Activated T-helper 1 cell treated with anti-CD3 and anti-CD28 coated beads, Interleukin-12 subunit alpha, Interleukin-12 subunit beta, Interleukin-2, Interleukin-4 antibody, amounts not matched to agents 30 ng/mL and 10 ng/mL and 1 ng/mL, durations not matched to agents 14 hours and 24 hours and 36 hours (primary cell): ENCODE measurements around the gene ADCY1. TPM values are rescaled to one million over a fixed set of nuclear protein-coding genes. Genes with fewer than 3 reads are reported as not detected.

ENCODE experiments used
- DNase-seq: peaks from one replicate; pipeline ENCODE4 v3.0.0; 2021; ENCODE audit warnings: low spot score
- H3K27ac Mint-ChIP-seq: one replicate; pipeline ENCODE4 v1.8.0; 2021; ENCODE audit warnings: mild to moderate bottlenecking, mixed read lengths
- H3K27me3 Mint-ChIP-seq: one replicate; pipeline ENCODE4 v1.8.0; 2022; ENCODE audit warnings: mild to moderate bottlenecking, moderate library complexity, mixed read lengths; ENCODE audit not compliant: insufficient read depth
- H3K36me3 Mint-ChIP-seq: one replicate; pipeline ENCODE4 v1.8.0; 2021; ENCODE audit warnings: low read depth, mixed read lengths
- H3K4me1 Mint-ChIP-seq: one replicate; pipeline ENCODE4 v1.8.0; 2021; ENCODE audit warnings: low read depth, mixed read lengths
- H3K4me3 Mint-ChIP-seq: one replicate; pipeline ENCODE4 v1.8.0; 2021; ENCODE audit warnings: mild to moderate bottlenecking, moderate library complexity, mixed read lengths
- H3K9me3 Mint-ChIP-seq: one replicate; pipeline ENCODE4 v1.8.0; 2021; ENCODE audit warnings: mixed read lengths
- intact Hi-C: fragments of 100-400 bp; cut with micrococcal nuclease; formaldehyde crosslinking; loops from one replicate; pipeline ENCODE4 v1.15.1; 2024
- total RNA-seq: library from RNA; stranded (reverse); gene quantifications from 2 replicates; pipeline ENCODE4 v1.2.3, GENCODE V29; 2022

ADCY1 gene
- total RNA-seq, 1 donor from 2014 or later: 2.9 TPM

- H3K4me3 Mint-ChIP-seq: no peak overlapping the region
- no peaks in the 10 kb centered on the region for H3K4me1 Mint-ChIP-seq
- intact Hi-C loops: no loop called here
- no peaks in the 10 kb centered on the region for H3K36me3 Mint-ChIP-seq
- no peak overlapping the region for H3K27ac Mint-ChIP-seq
- no peaks in the 10 kb centered on the region for H3K27me3 Mint-ChIP-seq
- DNase-seq: no peak
- H3K9me3 Mint-ChIP-seq: no peaks in the 10 kb centered on the region
Measured at GRCh38 chr7:45591101-45591906, 17.1 kb downstream of the ADCY1 start.

DNA sequence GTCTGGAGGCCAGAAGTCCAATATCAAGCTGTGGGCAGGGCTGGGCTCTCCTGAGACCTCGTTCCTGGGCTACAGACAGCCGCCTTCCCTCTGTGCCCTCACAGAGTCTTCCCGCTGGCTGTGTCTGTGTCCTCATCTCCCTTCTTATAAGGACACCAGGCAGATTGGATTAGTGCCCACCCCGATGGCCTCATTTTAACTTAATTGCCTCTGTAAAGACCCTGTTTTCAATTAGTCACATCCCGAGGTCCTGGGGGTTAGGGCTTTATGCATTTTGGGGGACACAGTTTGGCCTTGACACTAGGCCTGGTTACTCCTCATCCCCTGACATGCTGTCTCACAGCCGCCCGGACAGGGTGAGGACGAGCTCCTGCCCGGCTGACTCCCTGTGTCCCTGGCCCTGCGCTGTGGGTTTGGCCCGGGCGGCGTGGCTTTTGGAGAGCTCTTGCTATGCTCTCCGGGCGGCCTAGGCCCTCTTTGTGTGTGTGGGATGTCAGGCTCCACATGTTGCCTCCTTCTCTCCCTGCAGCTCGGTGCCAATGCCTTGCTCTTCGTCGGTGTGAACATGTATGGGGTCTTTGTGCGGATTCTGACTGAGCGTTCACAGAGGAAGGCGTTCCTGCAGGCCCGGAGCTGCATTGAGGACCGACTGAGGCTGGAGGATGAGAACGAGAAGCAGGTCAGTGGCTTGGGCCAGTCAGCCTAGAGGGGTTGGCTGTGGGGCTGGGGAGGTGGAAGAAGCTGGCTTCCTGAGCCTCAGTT is 18.2 kb downstream of the ADCY1 start:
- DNase-seq: no peak
- Mint-ChIP-seq H3K4me3 (no peak overlapping the region), H3K36me3 (no peaks in the 10 kb centered on the region), H3K4me1 (no peaks in the 10 kb centered on the region), H3K27ac (no peak overlapping the region), H3K9me3 (no peaks in the 10 kb centered on the region), H3K27me3 (no peaks in the 10 kb centered on the region)
- intact Hi-C loops: no loop called here

- Mint-ChIP-seq H3K27me3 (no peaks in the 10 kb centered on the region), H3K36me3 (no peaks in the 10 kb centered on the region), H3K4me1 (no peaks in the 10 kb centered on the region), H3K9me3 (no peaks in the 10 kb centered on the region), H3K27ac (no peak overlapping the region), H3K4me3 (no peak overlapping the region)
- intact Hi-C loops: no loop called here
- no peak for DNase-seq
Measured at GRCh38 chr7:45593121-45593541, 19.0 kb downstream of the ADCY1 start.

DNA sequence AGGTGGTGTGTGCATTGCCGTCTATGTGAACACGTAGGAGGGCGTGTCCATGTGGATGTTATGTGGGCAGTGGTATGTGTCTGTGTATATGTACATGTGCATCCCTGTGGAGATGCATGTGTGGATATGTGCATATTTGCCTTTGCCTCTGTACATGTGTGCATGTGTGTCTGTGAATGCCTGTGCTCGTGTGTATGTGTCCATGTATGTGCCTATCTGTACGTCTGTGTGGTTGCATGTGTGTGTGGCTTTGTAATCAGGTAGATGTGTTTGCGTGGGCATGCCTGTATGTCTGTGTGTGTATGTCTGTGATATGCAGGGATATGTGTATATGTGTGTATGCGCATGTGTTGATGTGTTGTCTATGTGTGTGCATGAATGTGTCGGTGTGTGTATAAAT is 19.7 kb downstream of the ADCY1 start:
- Mint-ChIP-seq H3K4me1 (no peaks in the 10 kb centered on the region), H3K36me3 (no peaks in the 10 kb centered on the region)

GRCh38 chr7:45594745-45595535 is 20.8 kb downstream of the ADCY1 start:
- Mint-ChIP-seq H3K36me3 (no peaks in the 10 kb centered on the region), H3K9me3 (no peaks in the 10 kb centered on the region), H3K27me3 (no peaks in the 10 kb centered on the region), H3K4me1 (no peaks in the 10 kb centered on the region), H3K27ac (no peak overlapping the region), H3K4me3 (no peak overlapping the region)
- intact Hi-C loops: no loop called here
- no peak for DNase-seq

More for the DNA sequence above, 19.7 kb downstream of the ADCY1 start:
- intact Hi-C loops: no loop called here
- no peak for DNase-seq
- Mint-ChIP-seq H3K9me3 (no peaks in the 10 kb centered on the region), H3K4me3 (no peak overlapping the region), H3K27me3 (no peaks in the 10 kb centered on the region), H3K27ac (no peak overlapping the region)

- DNase-seq: no peak
- H3K4me1 Mint-ChIP-seq: no peaks in the 10 kb centered on the region
- intact Hi-C loops: no loop called here
- H3K27ac Mint-ChIP-seq: no peak overlapping the region
- no peaks in the 10 kb centered on the region for H3K27me3 Mint-ChIP-seq
- H3K4me3 Mint-ChIP-seq: no peak overlapping the region
- H3K36me3 Mint-ChIP-seq: no peaks in the 10 kb centered on the region
- no peaks in the 10 kb centered on the region for H3K9me3 Mint-ChIP-seq
Measured at GRCh38 chr7:45595809-45596664, 21.9 kb downstream of the ADCY1 start.

DNA sequence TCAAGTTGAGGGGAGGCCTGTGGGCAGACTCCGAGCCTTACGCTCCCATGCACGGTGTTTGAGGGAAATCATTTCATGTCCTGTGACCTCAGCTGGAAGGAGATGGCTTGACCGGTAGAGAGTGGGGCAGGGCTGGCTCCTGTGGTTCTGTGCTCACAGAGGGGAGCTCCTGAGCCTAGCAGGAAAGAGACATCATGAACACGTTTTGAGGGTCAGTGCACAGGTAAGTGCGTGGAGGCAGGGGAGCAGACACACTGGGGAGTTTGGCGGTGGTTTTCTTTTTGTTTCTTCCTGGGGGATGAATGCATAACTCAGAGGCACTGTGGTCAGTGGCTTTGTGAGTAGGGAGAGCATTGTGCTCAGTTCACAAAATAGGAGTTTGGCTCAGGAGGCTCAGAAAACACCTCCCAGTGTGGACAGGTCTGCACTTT is 22.5 kb downstream of the ADCY1 start:
- no peak for DNase-seq

GRCh38 chr7:45597286-45597984 is 23.3 kb downstream of the ADCY1 start:
- no peaks in the 10 kb centered on the region for H3K27me3 Mint-ChIP-seq
- no peak overlapping the region for H3K27ac Mint-ChIP-seq
- H3K36me3 Mint-ChIP-seq: no peaks in the 10 kb centered on the region
- no peaks in the 10 kb centered on the region for H3K9me3 Mint-ChIP-seq
- no peaks in the 10 kb centered on the region for H3K4me1 Mint-ChIP-seq
- intact Hi-C loops: no loop called here
- no peak for DNase-seq
- no peak overlapping the region for H3K4me3 Mint-ChIP-seq

More for the DNA sequence above, 22.5 kb downstream of the ADCY1 start:
- Mint-ChIP-seq H3K27me3 (no peaks in the 10 kb centered on the region), H3K4me1 (no peaks in the 10 kb centered on the region), H3K36me3 (no peaks in the 10 kb centered on the region), H3K4me3 (no peak overlapping the region), H3K27ac (no peak overlapping the region), H3K9me3 (no peaks in the 10 kb centered on the region)
- intact Hi-C loops: no loop called here

- H3K27ac Mint-ChIP-seq: no peak overlapping the region
- H3K27me3 Mint-ChIP-seq: no peaks in the 10 kb centered on the region
- H3K36me3 Mint-ChIP-seq: no peaks in the 10 kb centered on the region
- no peak overlapping the region for H3K4me3 Mint-ChIP-seq
- intact Hi-C loops: no loop called here
- no peaks in the 10 kb centered on the region for H3K9me3 Mint-ChIP-seq
- DNase-seq: no peak
- no peaks in the 10 kb centered on the region for H3K4me1 Mint-ChIP-seq
Measured at GRCh38 chr7:45598886-45599520, 24.8 kb downstream of the ADCY1 start.

GRCh38 chr7:45599851-45600706 is 25.9 kb downstream of the ADCY1 start:
- no peak for DNase-seq
- peaks cover 2% of the 10 kb centered on the region for H3K9me3 Mint-ChIP-seq
- H3K4me3 Mint-ChIP-seq: no peak overlapping the region
- H3K36me3 Mint-ChIP-seq: no peaks in the 10 kb centered on the region
- H3K4me1 Mint-ChIP-seq: no peaks in the 10 kb centered on the region
- no peaks in the 10 kb centered on the region for H3K27me3 Mint-ChIP-seq
- no peak overlapping the region for H3K27ac Mint-ChIP-seq
- intact Hi-C loops: no loop called here

DNA sequence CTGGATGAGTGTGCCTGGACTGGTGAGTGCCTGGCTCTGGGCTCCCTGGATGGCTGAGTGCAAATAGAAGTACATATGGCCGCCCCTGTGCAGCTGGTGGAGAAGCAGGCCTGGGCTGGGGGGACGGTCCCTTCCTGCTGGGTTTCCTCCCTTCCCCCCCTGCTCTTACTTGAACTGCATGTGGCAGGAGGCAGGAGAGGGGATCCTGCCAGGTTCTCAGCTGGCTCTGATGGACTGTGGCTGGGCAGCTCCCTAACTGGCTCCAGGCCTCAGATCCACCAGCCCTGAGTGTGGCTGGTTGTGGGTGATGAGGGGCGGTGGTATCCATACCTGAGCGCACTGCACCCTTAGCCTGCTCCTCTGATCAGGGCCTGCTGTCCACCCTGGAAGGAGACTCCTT is 26.9 kb downstream of the ADCY1 start:
- intact Hi-C loops: no loop called here
- no peak overlapping the region for H3K4me3 Mint-ChIP-seq
- no peaks in the 10 kb centered on the region for H3K27me3 Mint-ChIP-seq
- H3K4me1 Mint-ChIP-seq: no peaks in the 10 kb centered on the region
- H3K9me3 Mint-ChIP-seq: peaks cover 5% of the 10 kb centered on the region
- H3K36me3 Mint-ChIP-seq: no peaks in the 10 kb centered on the region
- no peak overlapping the region for H3K27ac Mint-ChIP-seq
- no peak for DNase-seq
